Thyroid gland (tissue), 4 donors: Measurements from ENCODE around the gene PMFBP1. TPM values are rescaled to one million over a fixed set of nuclear protein-coding genes. Genes with fewer than 3 reads are reported as not detected.

Experiments
- DNase-seq, 2 donors: peaks; one replicate each; pipeline ENCODE4 v3.0.0-alpha.2; 2019
- H3K27ac ChIP-seq, 3 donors: fragments of 200-600 bp; sonication (generic); 1 replicate in 2 of 3; 2 replicates in 1 of 3; pipeline ENCODE4 v1.5.1; 2016 to 2019; ENCODE audit warnings: mild to moderate bottlenecking in 1 of 3, moderate library complexity in 1 of 3
- H3K27me3 ChIP-seq: fragments of 200-600 bp; sonication (generic); one replicate; pipeline ENCODE4 v1.5.1; 2019
- H3K36me3 ChIP-seq, 2 donors: fragments of 200-600 bp; sonication (generic); one replicate each; pipeline ENCODE4 v1.5.1; 2016 to 2019
- H3K4me1 ChIP-seq, 2 donors: fragments of 200-600 bp; sonication (generic); one replicate each; pipeline ENCODE4 v1.5.1; 2017 to 2019
- H3K4me3 ChIP-seq, 3 donors: fragments of 200-600 bp; sonication (generic); replicated peaks in 1 of 3; 1 replicate in 2 of 3; 2 replicates in 1 of 3; pipeline ENCODE4 v1.5.1; 2016; ENCODE audit warnings: mild to moderate bottlenecking in 1 of 3
- H3K9me3 ChIP-seq: fragments of 200-600 bp; sonication (generic); one replicate; pipeline ENCODE4 v1.5.1; 2017
- CTCF ChIP-seq, 6 experiments: fragments of 200-600 bp in 3 of 6; fragments of 450-650 bp in 3 of 6; sonication (generic) in 3 of 6; IDR thresholded peaks; one replicate each; pipeline ENCODE4 v1.5.1; 2016 to 2019; ENCODE audit warnings: antibody characterized with exemption in 6 of 6, mild to moderate bottlenecking in 2 of 6, inconsistent platforms in 1 of 6, moderate library complexity in 1 of 6
- POLR2A ChIP-seq, 2 donors: fragments of 450-650 bp; IDR thresholded peaks; one replicate each; pipeline ENCODE4 v1.6.1; 2017; ENCODE audit warnings: antibody characterized with exemption in 2 of 2, mild to moderate bottlenecking in 2 of 2, moderate library complexity in 1 of 2
- WGBS, 2 donors: methylation state at CpG; one replicate each; pipeline ENCODE4 v1.1.5; 2017; 5-methylcytosine and 5-hydroxymethylcytosine counted together
- intact Hi-C: fragments of 100-400 bp; cut with DNase I; formaldehyde crosslinking; loops from one replicate; pipeline ENCODE4 v1.15.1; 2023
- total RNA-seq, 4 donors: library from RNA; depleted of rRNA; stranded (reverse); fragments of >200 nt; gene quantifications; one replicate each; pipeline ENCODE4 v1.2.3, GENCODE V29; 2016

Gene PMFBP1
- total RNA-seq, 4 donors from 2014 or later, result 0.54 to 0.88 (median 0.67) TPM; not detected in 1

- Histone ChIP-seq H3K36me3 (peaks cover 95 to 99% of the 10 kb centered on the region in 2 donors), H3K9me3 (no peaks in the 10 kb centered on the region), H3K4me3 (no peak overlapping the region), H3K4me1 (no peaks in the 10 kb centered on the region), H3K27ac (no peak overlapping the region), H3K27me3 (no peaks in the 10 kb centered on the region)
- TF ChIP-seq POLR2A (IDR thresholded peaks at IDR 0.05) (no peak), CTCF (IDR thresholded peaks at IDR 0.05) (no peak)
- intact Hi-C loops, result no loop called here
- DNase-seq, result no peak
- WGBS, 2 donors, result 94% methylated on average over 17 of the region's 17 CpGs
Observed at GRCh38 chr16:72107371-72107770, 64.6 kb downstream of the PMFBP1 start.

GRCh38 chr16:72105978-72106377 is 66.0 kb downstream of the PMFBP1 start:
- H3K9me3 ChIP-seq, result no peaks in the 10 kb centered on the region
- 94 to 98% methylated on average over 12 of the region's 12 CpGs for WGBS, 2 donors
- no peaks in the 10 kb centered on the region for H3K27me3 ChIP-seq
- H3K4me3 ChIP-seq, result no peak overlapping the region
- no peak for DNase-seq
- intact Hi-C loops, result no loop called here
- no peaks in the 10 kb centered on the region for H3K4me1 ChIP-seq
- H3K36me3 ChIP-seq, result peaks cover 95 to 99% of the 10 kb centered on the region in 2 donors
- TF ChIP-seq CTCF (IDR thresholded peaks at IDR 0.05), result no peak
- no peak for TF ChIP-seq POLR2A (IDR thresholded peaks at IDR 0.05)
- no peak overlapping the region for H3K27ac ChIP-seq

- intact Hi-C loops, result no loop called here
- WGBS, 2 donors, result 97 to 98% methylated on average over 7 to 9 of the region's 9 CpGs
- no peak for TF ChIP-seq CTCF (IDR thresholded peaks at IDR 0.05)
- TF ChIP-seq POLR2A (IDR thresholded peaks at IDR 0.05), result no peak
Observed at GRCh38 chr16:72104905-72105304, 67.0 kb downstream of the PMFBP1 start.

GRCh38 chr16:72101195-72101594 is 70.8 kb downstream of the PMFBP1 start:
- WGBS, 2 donors, result 88 to 91% methylated on average over 10 of the region's 10 CpGs
- intact Hi-C loops, result no loop called here
- Histone ChIP-seq H3K4me3 (no peak overlapping the region), H3K9me3 (no peaks in the 10 kb centered on the region), H3K36me3 (peaks cover 96 to 97% of the 10 kb centered on the region in 2 donors), H3K4me1 (no peaks in the 10 kb centered on the region), H3K27ac (no peak overlapping the region), H3K27me3 (no peaks in the 10 kb centered on the region)
- TF ChIP-seq CTCF (IDR thresholded peaks at IDR 0.05), result no peak
- TF ChIP-seq POLR2A (IDR thresholded peaks at IDR 0.05), result no peak
- no peak for DNase-seq

More at GRCh38 chr16:72104905-72105304, 67.0 kb downstream of the PMFBP1 start:
- Histone ChIP-seq H3K4me1 (no peaks in the 10 kb centered on the region), H3K36me3 (peaks cover 95 to 99% of the 10 kb centered on the region in 2 donors), H3K4me3 (no peak overlapping the region), H3K9me3 (no peaks in the 10 kb centered on the region), H3K27ac (no peak overlapping the region), H3K27me3 (no peaks in the 10 kb centered on the region)
- DNase-seq, result no peak

GRCh38 chr16:72099377-72099818 is 72.6 kb downstream of the PMFBP1 start:
- peak; percentile 12 to 28 for DNase-seq
- intact Hi-C loops, result loop anchor here (10.0 kb wide), 1 partner anchor 295 kb away; the partner anchor contains the start of gene AP1G1
- peaks cover 79 to 80% of the 10 kb centered on the region in 2 donors for H3K36me3 ChIP-seq
- H3K4me3 ChIP-seq, result no peak overlapping the region
- TF ChIP-seq CTCF (IDR thresholded peaks at IDR 0.05) (peak in 5 of 6 experiments; percentile 5 to 48 (median 36)), POLR2A (IDR thresholded peaks at IDR 0.05) (no peak)
- H3K9me3 ChIP-seq, result no peaks in the 10 kb centered on the region
- H3K27ac ChIP-seq, result no peak overlapping the region
- 68 to 73% methylated on average over 10 to 12 of the region's 12 CpGs for WGBS, 2 donors
- H3K27me3 ChIP-seq, result no peaks in the 10 kb centered on the region
- H3K4me1 ChIP-seq, result peaks cover 7 to 8% of the 10 kb centered on the region in 2 donors
